NT2/D1 (cell line): ENCODE data around the gene ZC3H12D.
"Not testable (repeated sequence)": the region's sequence is repeated elsewhere in the genome, so short reads cannot be mapped to it uniquely, and the experiment has no call there.

Experiments used
- DNase-seq: peaks from one replicate; pipeline ENCODE4 v3.0.0-alpha.2; 2011; ENCODE audit warnings: low read depth, low spot score
- H3K27me3 ChIP-seq: 2 replicates; pipeline ENCODE4 v1.6.0; 2011; ENCODE audit warnings: mild to moderate bottlenecking; ENCODE audit not compliant: insufficient read length, insufficient read depth
- H3K36me3 ChIP-seq: 2 replicates; pipeline ENCODE4 v1.6.1; 2011; ENCODE audit warnings: mild to moderate bottlenecking, low read length, mixed read lengths; ENCODE audit not compliant: insufficient read depth, insufficient read length
- H3K4me1 ChIP-seq: 2 replicates; pipeline ENCODE4 v1.5.1; 2011; ENCODE audit not compliant: insufficient read depth, insufficient read length
- H3K4me3 ChIP-seq: 2 replicates; pipeline ENCODE4 v1.5.1; 2011; ENCODE audit warnings: low read depth; ENCODE audit not compliant: insufficient read length
- H3K9ac ChIP-seq: 2 replicates; pipeline ENCODE4 v1.6.0; 2011; ENCODE audit warnings: low read depth; ENCODE audit not compliant: insufficient read length
- H3K9me3 ChIP-seq: 2 replicates; pipeline ENCODE4 v1.5.1; 2011; ENCODE audit warnings: mild to moderate bottlenecking, low read length; ENCODE audit not compliant: insufficient read depth
- SUZ12 ChIP-seq: IDR thresholded peaks from 2 replicates; pipeline ENCODE4 v1.6.1; 2011; ENCODE audit not compliant: insufficient read length, insufficient read depth; ENCODE audit errors: extremely low read depth
- YY1 ChIP-seq: IDR thresholded peaks from 2 replicates; pipeline ENCODE4 v1.6.1; 2011; ENCODE audit not compliant: insufficient read length, insufficient read depth
- ZNF274 ChIP-seq: IDR thresholded peaks from 2 replicates; pipeline ENCODE4 v1.6.1; 2011; ENCODE audit warnings: mild to moderate bottlenecking, low read depth, low read length

Gene ZC3H12D

GRCh38 chr6:149450679-149451375, 34.0 kb downstream of the ZC3H12D start:
- Histone ChIP-seq H3K9me3 (no peaks in the 10 kb centered on the region), H3K27me3 (peaks cover 31% of the 10 kb centered on the region), H3K4me1 (no peaks in the 10 kb centered on the region), H3K4me3 (peak overlapping the region; percentile 42), H3K9ac (peak overlapping the region; percentile 85), H3K36me3 (no peaks in the 10 kb centered on the region)
- no peak for TF ChIP-seq YY1
- no peak for TF ChIP-seq ZNF274
- TF ChIP-seq SUZ12: no peak
- DNase-seq: no peak

DNA sequence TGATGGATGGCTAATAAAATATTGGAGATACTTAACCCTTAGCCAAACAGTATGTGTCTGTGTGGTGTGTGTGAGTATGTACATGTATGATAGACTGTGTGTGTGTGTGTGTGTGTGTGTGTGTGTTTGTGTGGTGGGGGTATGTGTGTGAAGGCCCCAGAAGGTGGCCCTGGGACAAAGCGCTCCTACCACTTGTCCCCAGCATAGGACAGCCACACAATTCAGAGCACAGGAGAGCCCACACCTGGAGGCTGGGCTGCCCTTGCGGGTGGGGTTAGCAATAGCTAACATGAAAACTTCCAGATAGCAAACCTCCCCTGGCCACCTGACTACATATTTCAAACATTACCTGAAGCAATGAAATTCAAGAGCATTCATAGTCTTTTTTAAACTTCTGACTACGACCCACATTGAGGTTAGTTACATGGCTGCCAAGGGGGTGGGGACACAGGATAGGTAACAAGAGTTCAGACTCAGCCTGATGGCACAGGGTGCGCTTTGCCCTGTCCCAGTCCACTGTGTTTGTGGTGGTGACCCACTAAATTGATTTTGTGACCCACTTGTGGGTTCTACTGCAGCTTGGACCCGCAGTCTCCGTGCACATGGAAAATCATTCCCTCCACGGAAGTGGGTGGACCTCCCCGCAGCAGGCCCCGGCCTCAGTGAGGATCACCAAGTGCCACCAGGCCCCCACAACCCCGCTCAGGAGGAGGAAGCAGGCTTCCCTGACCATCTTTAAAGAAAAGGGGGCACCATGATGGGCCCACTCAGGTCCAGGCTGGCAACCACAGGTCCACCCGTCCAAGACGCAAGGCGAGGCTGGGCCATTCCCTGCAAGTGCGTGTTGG, 34.8 kb downstream of the ZC3H12D start:
- Histone ChIP-seq H3K27me3 (peaks cover 31% of the 10 kb centered on the region), H3K4me1 (no peaks in the 10 kb centered on the region), H3K4me3 (peak overlapping the region; percentile 42), H3K9ac (peak overlapping the region; percentile 85), H3K36me3 (no peaks in the 10 kb centered on the region), H3K9me3 (no peaks in the 10 kb centered on the region)
- DNase-seq: no peak
- TF ChIP-seq YY1: no peak

DNA sequence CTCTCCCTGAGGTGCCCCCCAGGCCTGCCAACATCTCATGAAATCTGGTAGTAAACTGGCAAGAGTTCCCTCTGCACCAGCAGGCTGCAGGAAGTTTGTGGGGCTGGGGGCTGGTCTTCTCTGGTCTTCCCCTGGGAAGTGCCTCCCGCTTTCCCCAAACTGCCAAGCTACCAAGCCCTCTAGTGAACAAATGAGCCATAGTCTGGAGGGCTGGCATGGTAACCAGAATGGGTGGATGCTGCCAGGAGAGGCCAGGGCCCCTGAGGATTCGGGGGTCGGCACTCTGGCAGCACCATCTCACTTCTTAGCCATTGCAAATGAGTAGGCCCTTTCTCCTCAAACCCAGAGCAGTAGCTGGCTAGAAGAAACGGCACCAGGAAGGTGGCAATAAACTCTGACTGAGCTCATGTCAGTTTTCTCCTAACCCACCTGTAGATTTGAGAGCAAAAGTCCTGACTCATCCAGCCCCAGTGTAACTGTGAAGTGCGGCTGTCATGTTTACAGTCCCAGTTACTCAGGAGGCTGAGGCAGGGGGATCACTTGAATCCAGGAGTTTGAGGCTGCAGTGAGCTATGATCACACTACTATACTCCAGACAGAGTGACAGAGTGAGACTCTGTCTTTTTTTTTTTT, 35.9 kb downstream of the ZC3H12D start:
- Histone ChIP-seq H3K4me1 (no peaks in the 10 kb centered on the region), H3K4me3 (no peak overlapping the region), H3K27me3 (peaks cover 31% of the 10 kb centered on the region), H3K36me3 (no peaks in the 10 kb centered on the region), H3K9me3 (peaks cover 4% of the 10 kb centered on the region; the same call in 1 of the 2 replicates), H3K9ac (no peak overlapping the region)
- no peak for DNase-seq
- TF ChIP-seq SUZ12 (no peak), ZNF274 (no peak), YY1 (no peak)

DNA sequence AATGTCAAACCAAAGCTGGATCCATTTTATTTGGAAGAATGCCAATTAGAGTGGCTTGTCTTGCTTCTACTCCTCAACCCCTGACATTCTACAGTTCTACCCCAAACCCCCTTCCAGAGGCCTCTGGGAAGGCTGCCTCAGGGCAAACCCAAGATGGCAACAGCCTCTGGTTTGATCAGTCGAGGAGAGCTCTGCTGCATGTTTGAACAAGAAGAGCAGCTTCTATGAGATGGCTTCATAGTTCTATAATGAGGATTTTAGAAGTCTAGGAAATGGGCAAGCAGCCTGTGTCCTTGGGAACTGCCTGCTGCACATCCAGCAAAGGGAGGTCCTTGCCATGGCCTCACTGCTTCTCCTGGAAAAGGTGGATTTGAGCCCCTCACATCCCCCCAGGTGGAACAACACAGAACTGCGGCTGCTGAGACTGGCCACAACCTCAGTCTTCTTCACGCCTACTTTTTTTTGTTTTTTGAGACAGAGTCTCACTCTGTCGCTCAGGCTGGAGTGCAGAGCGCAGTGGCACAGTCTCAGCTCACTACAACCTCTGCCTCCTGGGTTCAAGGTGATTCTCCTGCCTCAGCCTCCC, 37.9 kb downstream of the ZC3H12D start:
- H3K27me3 ChIP-seq: peaks cover 23% of the 10 kb centered on the region
- DNase-seq: no peak
- H3K36me3 ChIP-seq: no peaks in the 10 kb centered on the region
- H3K9me3 ChIP-seq: peaks cover 4% of the 10 kb centered on the region; the same call in 1 of the 2 replicates
- no peaks in the 10 kb centered on the region for H3K4me1 ChIP-seq
- no peak overlapping the region for H3K4me3 ChIP-seq
- TF ChIP-seq ZNF274 (no peak), SUZ12 (no peak), YY1 (no peak)
- H3K9ac ChIP-seq: no peak overlapping the region

DNA sequence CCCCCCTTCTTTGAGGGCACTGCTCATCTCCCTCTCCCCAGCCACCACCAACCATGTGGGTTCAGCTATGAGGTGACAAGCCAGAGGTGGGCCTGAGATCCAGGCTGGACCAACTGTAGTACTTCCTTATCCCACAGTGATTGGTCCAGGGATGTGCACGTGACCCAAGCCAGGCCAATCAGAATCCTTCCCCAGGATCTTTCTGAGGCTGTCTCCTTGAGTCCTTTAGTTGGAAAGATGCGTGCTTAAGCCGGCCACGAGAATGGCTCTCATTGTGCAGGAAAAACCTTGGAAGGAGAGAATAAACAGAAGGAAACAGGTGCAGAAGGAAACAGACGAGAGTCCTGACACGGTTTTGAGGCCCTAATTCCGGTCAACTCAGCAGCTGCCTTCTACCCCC, 39.2 kb downstream of the ZC3H12D start:
- no peak for TF ChIP-seq SUZ12
- TF ChIP-seq ZNF274: no peak
- TF ChIP-seq YY1: no peak
- Histone ChIP-seq H3K4me1 (peaks cover 2% of the 10 kb centered on the region), H3K36me3 (no peaks in the 10 kb centered on the region), H3K9me3 (peaks cover 4% of the 10 kb centered on the region; the same call in 1 of the 2 replicates), H3K27me3 (peaks cover 10% of the 10 kb centered on the region), H3K4me3 (no peak overlapping the region), H3K9ac (no peak overlapping the region)
- DNase-seq: no peak

DNA sequence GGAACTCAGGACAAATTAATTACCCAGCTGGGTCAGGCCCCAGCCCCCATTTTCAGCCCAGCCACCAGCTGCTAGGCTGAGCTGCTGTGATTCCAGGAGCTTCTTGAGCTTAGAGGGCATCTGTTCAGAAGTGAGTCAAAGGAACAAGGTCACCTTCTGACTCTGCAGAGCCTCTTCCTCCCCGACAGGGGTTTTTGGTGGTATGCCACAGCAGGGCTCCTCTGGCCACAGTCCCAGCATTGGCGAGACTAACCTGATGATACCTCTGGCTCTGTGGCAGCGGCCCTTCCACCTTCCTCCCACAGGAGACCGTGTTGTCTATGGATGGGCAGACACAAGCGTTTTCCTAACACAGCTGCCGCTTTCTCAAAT, 39.7 kb downstream of the ZC3H12D start:
- Histone ChIP-seq H3K27me3 (peaks cover 5% of the 10 kb centered on the region), H3K4me1 (peaks cover 2% of the 10 kb centered on the region), H3K4me3 (no peak overlapping the region), H3K9me3 (peaks cover 4% of the 10 kb centered on the region; the same call in 1 of the 2 replicates), H3K9ac (no peak overlapping the region), H3K36me3 (no peaks in the 10 kb centered on the region)
- DNase-seq: no peak
- TF ChIP-seq ZNF274: no peak
- no peak for TF ChIP-seq SUZ12
- no peak for TF ChIP-seq YY1

DNA sequence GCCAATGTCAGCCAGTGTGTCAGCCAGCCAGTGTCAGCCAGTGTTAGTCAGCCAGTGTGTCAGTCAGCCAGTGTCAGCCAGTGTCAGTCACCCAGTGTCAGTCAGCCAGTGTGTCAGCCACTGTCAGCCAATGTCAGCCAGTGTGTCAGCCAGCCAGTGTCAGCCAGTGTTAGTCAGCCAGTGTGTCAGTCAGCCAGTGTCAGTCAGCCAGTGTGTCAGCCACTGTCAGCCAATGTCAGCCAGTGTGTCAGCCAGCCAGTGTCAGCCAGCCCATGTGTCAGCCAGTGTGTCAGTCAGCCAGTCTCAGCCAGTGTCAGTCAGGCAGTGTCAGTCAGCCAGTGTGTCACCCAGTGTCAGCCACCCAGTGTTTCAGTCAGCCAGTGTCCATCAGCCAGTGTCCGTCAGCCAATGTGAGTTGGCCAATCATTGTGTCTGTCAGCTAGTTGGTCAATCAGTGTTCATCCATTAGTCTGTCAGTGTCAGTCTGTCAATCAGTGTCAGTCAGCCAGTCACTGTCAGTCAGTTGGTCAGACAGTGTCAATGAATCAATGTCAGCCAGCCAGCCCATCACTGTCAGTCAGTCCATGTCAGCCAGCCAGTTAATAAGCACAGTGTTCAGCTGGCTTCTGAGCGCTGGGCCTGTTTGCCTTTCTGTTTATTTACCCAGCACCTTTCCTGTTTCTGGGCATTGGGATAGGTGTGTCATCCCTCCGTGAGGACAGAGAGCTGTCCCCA, 40.3 kb downstream of the ZC3H12D start:
- H3K27me3 ChIP-seq, H3K9me3 ChIP-seq, H3K4me3 ChIP-seq, H3K4me1 ChIP-seq, DNase-seq, H3K36me3 ChIP-seq, H3K9ac ChIP-seq: not testable (repeated sequence)
